HepG2 (cell line): Measurements from ENCODE around the gene TRMT1L. TPM values are rescaled to one million over a fixed set of nuclear protein-coding genes. Genes with fewer than 3 reads are reported as not detected.

Experiments
- ATAC-seq: fragments of 200-7000 bp; cut with Tn5 transposase; 3 replicates; pipeline ENCODE4 v1.9.1; 2020; ENCODE audit warnings: mild to moderate bottlenecking, moderate library complexity
- BruUV-seq: library from RNA; stranded (reverse); fragments of 400-500 nt; replicated peaks from 2 replicates; lab custom pipeline; 2021; lab: Mats Ljungman, UMichigan
- CTCF ChIA-PET: fragments of 300-600 bp; formaldehyde crosslinking; extraction: SDS; loops from one replicate; lab custom pipeline; 2021; ENCODE audit warnings: low total read pairs, inconsistent platforms, low intra/inter-chr PET ratio; lab: Yijun Ruan, JAX
- POLR2A ChIA-PET: fragments of 350-600 bp; sonication (Branson Sonifier 250); formaldehyde crosslinking; loops from one replicate; lab custom pipeline; 2020; ENCODE audit warnings: antibody characterized with exemption, inconsistent platforms; lab: Yijun Ruan, JAX
- DNase-seq: peaks from one replicate; pipeline ENCODE4 v3.0.0-alpha.2; 2015; ENCODE audit warnings: low spot score
- FAIRE-seq: peaks from 3 replicates; lab custom pipeline; 2011; peaks lifted over from hg19 to GRCh38; lab: Jason Lieb, UNC
- H2AFZ ChIP-seq: one replicate; pipeline ENCODE4 v1.6.1; 2011; ENCODE audit warnings: low read length, inconsistent platforms
- H3K27ac ChIP-seq: fragments of 300-600 bp; 3 replicates; pipeline ENCODE4 v1.8.0; 2011; ENCODE audit warnings: mixed run types, mild to moderate bottlenecking, mixed read lengths, low read length, inconsistent platforms; ENCODE audit not compliant: insufficient read depth; ENCODE audit errors: extremely low read length
- H3K27me3 ChIP-seq, 2 experiments: fragments of 200-600 bp in 1 of 2; 2 replicates in 1 of 2; 3 replicates in 1 of 2; pipeline versions ENCODE4 v1.6.0 to v1.8.0; 2011; ENCODE audit warnings: low read length in 2 of 2, mild to moderate bottlenecking in 2 of 2, moderate library complexity in 2 of 2, inconsistent platforms in 1 of 2; ENCODE audit not compliant: insufficient read depth in 2 of 2, control insufficient read depth in 1 of 2
- H3K36me3 ChIP-seq, 2 experiments: fragments of 200-600 bp in 1 of 2; replicated peaks in 1 of 2; 2 replicates in 1 of 2; 3 replicates in 1 of 2; pipeline versions ENCODE4 v1.5.1 to v1.8.0; 2011; ENCODE audit warnings: low read length in 2 of 2, inconsistent platforms in 1 of 2; ENCODE audit not compliant: insufficient read depth in 2 of 2, control insufficient read depth in 1 of 2
- H3K4me1 ChIP-seq: 2 replicates; pipeline ENCODE4 v1.5.1; 2012; ENCODE audit warnings: low read length, inconsistent platforms; ENCODE audit not compliant: insufficient read depth
- H3K4me2 ChIP-seq: 2 replicates; pipeline ENCODE4 v1.6.0; 2011; ENCODE audit warnings: low read depth, low read length, inconsistent platforms
- H3K4me3 ChIP-seq, 3 experiments: fragments of 200-600 bp in 1 of 3; sonication (generic), shearing (Covaris generic) in 1 of 3; replicated peaks in 1 of 3; 2 replicates each; pipeline ENCODE4 v1.5.1; 2011 to 2016; ENCODE audit warnings: low read length in 3 of 3, inconsistent platforms in 2 of 3, low read depth in 2 of 3, mild to moderate bottlenecking in 2 of 3, control low read depth in 1 of 3, mixed read lengths in 1 of 3; ENCODE audit not compliant: insufficient read depth in 1 of 3
- H3K79me2 ChIP-seq: one replicate; pipeline ENCODE4 v1.6.1; 2011; ENCODE audit warnings: low read length, inconsistent platforms; ENCODE audit not compliant: insufficient read depth
- H3K9ac ChIP-seq: 2 replicates; pipeline ENCODE4 v1.6.0; 2011; ENCODE audit warnings: mild to moderate bottlenecking, low read depth, low read length, inconsistent platforms; ENCODE audit not compliant: insufficient read depth
- H3K9me3 ChIP-seq: 2 replicates; pipeline ENCODE4 v1.5.1; 2012; ENCODE audit warnings: mild to moderate bottlenecking, low read length
- H4K20me1 ChIP-seq: 2 replicates; pipeline ENCODE4 v1.6.0; 2011; ENCODE audit warnings: inconsistent platforms, mild to moderate bottlenecking, low read length, moderate library complexity; ENCODE audit not compliant: insufficient read depth
- FLYWCH1 ChIP-seq: sonication (generic); formaldehyde crosslinking; IDR thresholded peaks from 2 replicates; pipeline ENCODE4 v1.8.1; 2023; ENCODE audit warnings: mild to moderate bottlenecking, missing genetic modification reagents
- MXD4 ChIP-seq: IDR thresholded peaks from 2 replicates; pipeline ENCODE4 v1.6.1; 2016; ENCODE audit warnings: mild to moderate bottlenecking, missing biosample characterization, missing genetic modification reagents
- MYC ChIP-seq: sonication (generic); formaldehyde crosslinking; IDR thresholded peaks from 2 replicates; pipeline ENCODE4 v1.9.0; 2021; ENCODE audit warnings: missing genetic modification reagents, borderline replicate concordance
- MZF1 ChIP-seq: sonication (generic); formaldehyde crosslinking; IDR thresholded peaks from 2 replicates; pipeline ENCODE4 v1.8.1; 2023; ENCODE audit warnings: mild to moderate bottlenecking, missing genetic modification reagents, borderline replicate concordance
- PHF5A ChIP-seq: IDR thresholded peaks from one replicate; pipeline ENCODE4 v1.6.1; 2018; ENCODE audit warnings: low read depth, missing genetic modification reagents; ENCODE audit not compliant: unreplicated experiment
- SP4 ChIP-seq: sonication (generic); formaldehyde crosslinking; IDR thresholded peaks from 2 replicates; pipeline ENCODE4 v1.8.1; 2023; ENCODE audit warnings: mild to moderate bottlenecking, missing genetic modification reagents
- SSRP1 ChIP-seq: IDR thresholded peaks from 2 replicates; pipeline ENCODE4 v1.6.1; 2016; ENCODE audit warnings: control low read depth
- ZNF138 ChIP-seq: sonication (generic); formaldehyde crosslinking; IDR thresholded peaks from 2 replicates; pipeline ENCODE4 v1.5.0; 2020; ENCODE audit warnings: mild to moderate bottlenecking, low read depth, missing genetic modification reagents
- ZNF256 ChIP-seq: sonication (generic); formaldehyde crosslinking; conservative IDR thresholded peaks from 2 replicates; pipeline ENCODE4 v1.4.0; 2020; ENCODE audit warnings: missing genetic modification reagents
- ZNF598 ChIP-seq: sonication (generic); formaldehyde crosslinking; IDR thresholded peaks from 2 replicates; pipeline ENCODE4 v1.5.1; 2020; ENCODE audit warnings: mild to moderate bottlenecking, missing genetic modification reagents, borderline replicate concordance
- ZNF850 ChIP-seq: sonication (generic); formaldehyde crosslinking; conservative IDR thresholded peaks from 2 replicates; pipeline ENCODE4 v1.9.0; 2021; ENCODE audit warnings: mild to moderate bottlenecking, missing genetic modification reagents
- WGBS: methylation state at CpG from one replicate; pipeline ENCODE4 v1.1.6; 2017; ENCODE audit warnings: low lambda C conversion rate; 5-methylcytosine and 5-hydroxymethylcytosine counted together
- in situ Hi-C: cut with HindIII; loops from 2 replicates; pipeline ENCODE4 v1.10.0; 2017; ENCODE audit warnings: low pct_unique_long_range_greater_than_20kb; ENCODE audit not compliant: extremely low pct_ligation_motif_present
- intact Hi-C: fragments of 100-400 bp; cut with micrococcal nuclease; formaldehyde crosslinking; loops from one replicate; pipeline ENCODE4 v1.10.0; 2022; ENCODE audit not compliant: unreplicated experiment
- polyA plus RNA-seq, 8 experiments: library from polyadenylated mRNA; depleted of rRNA in 3 of 8; stranded (reverse) in 7 of 8; unstranded in 1 of 8; fragments of >200 nt; fragmentation: Illumina TruSeq in 4 of 8; extraction: Trizol in 4 of 8; gene quantifications; 2 replicates each; pipeline versions ENCODE4 v1.2.1 to v1.2.3, GENCODE V29; 2011 to 2016; ENCODE audit warnings: low read depth in 4 of 8, missing spikeins in 1 of 8, mixed read lengths in 1 of 8; ENCODE audit not compliant: insufficient read depth in 1 of 8
- total RNA-seq, 5 experiments: library from RNA; depleted of rRNA; stranded (reverse); fragments of >200 nt; fragmentation: Illumina TruSeq; extraction: Trizol; gene quantifications; 2 replicates each; pipeline ENCODE4 v1.2.3, GENCODE V29; 2016; ENCODE audit warnings: low read depth in 1 of 5
- TF ChIP-seq, protein P1 (sequence below): sonication (generic); formaldehyde crosslinking; IDR thresholded peaks from 2 replicates; pipeline ENCODE4 v1.4.0; 2020; ENCODE audit warnings: mild to moderate bottlenecking, missing genetic modification reagents
- TF ChIP-seq, protein P2 (sequence below): sonication (generic); formaldehyde crosslinking; IDR thresholded peaks from 2 replicates; pipeline ENCODE4 v1.4.0; 2020; ENCODE audit warnings: mild to moderate bottlenecking, missing genetic modification reagents, borderline replicate concordance
- TF ChIP-seq, protein P3 (sequence below): sonication (generic); formaldehyde crosslinking; IDR thresholded peaks from 2 replicates; pipeline ENCODE4 v1.5.0; 2020; ENCODE audit warnings: mild to moderate bottlenecking, low read depth, missing genetic modification reagents, borderline replicate concordance
- TF ChIP-seq, protein P4 (sequence below): sonication (generic); formaldehyde crosslinking; IDR thresholded peaks from 2 replicates; pipeline ENCODE4 v1.5.1; 2020; ENCODE audit warnings: missing genetic modification reagents, mild to moderate bottlenecking, borderline replicate concordance
- TF ChIP-seq, protein P5 (sequence below): IDR thresholded peaks from 2 replicates; pipeline ENCODE4 v1.6.1; 2016; ENCODE audit warnings: mild to moderate bottlenecking, missing biosample characterization, missing genetic modification reagents

The TRMT1L gene
- total and polyA plus RNA-seq, 2 of the 13 experiments (the other 11 are each of a cell fraction or from before 2014, with no cell fraction given): 17.9 to 19.2 TPM

DNA sequence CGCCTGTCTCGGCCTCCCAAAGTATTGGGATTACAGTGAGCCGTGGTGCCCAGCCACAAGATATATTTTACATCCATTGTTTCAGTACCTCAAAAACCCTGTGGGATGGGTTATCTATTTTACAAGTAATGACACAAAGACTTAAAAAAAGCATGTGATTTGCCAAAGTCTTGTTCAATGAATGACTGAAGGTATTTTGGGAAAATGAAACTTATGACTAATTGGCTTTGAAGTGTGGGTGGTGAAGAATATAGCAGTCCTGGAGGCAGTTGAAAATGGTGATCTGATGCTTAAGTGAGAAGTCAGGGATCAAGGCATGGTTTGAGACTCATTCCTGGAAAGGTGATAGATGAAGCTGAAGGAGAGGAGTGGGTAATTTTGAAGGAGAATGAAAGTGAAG lies 3.2 kb upstream of the TRMT1L start:
- TF ChIP-seq, protein P1, sequence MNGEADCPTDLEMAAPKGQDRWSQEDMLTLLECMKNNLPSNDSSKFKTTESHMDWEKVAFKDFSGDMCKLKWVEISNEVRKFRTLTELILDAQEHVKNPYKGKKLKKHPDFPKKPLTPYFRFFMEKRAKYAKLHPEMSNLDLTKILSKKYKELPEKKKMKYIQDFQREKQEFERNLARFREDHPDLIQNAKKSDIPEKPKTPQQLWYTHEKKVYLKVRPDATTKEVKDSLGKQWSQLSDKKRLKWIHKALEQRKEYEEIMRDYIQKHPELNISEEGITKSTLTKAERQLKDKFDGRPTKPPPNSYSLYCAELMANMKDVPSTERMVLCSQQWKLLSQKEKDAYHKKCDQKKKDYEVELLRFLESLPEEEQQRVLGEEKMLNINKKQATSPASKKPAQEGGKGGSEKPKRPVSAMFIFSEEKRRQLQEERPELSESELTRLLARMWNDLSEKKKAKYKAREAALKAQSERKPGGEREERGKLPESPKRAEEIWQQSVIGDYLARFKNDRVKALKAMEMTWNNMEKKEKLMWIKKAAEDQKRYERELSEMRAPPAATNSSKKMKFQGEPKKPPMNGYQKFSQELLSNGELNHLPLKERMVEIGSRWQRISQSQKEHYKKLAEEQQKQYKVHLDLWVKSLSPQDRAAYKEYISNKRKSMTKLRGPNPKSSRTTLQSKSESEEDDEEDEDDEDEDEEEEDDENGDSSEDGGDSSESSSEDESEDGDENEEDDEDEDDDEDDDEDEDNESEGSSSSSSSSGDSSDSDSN (CRISPR knock-in tag): no peak
- TF ChIP-seq ZNF138 (CRISPR knock-in tag): no peak
- TF ChIP-seq ZNF598 (CRISPR knock-in tag): no peak
- TF ChIP-seq, protein P2, sequence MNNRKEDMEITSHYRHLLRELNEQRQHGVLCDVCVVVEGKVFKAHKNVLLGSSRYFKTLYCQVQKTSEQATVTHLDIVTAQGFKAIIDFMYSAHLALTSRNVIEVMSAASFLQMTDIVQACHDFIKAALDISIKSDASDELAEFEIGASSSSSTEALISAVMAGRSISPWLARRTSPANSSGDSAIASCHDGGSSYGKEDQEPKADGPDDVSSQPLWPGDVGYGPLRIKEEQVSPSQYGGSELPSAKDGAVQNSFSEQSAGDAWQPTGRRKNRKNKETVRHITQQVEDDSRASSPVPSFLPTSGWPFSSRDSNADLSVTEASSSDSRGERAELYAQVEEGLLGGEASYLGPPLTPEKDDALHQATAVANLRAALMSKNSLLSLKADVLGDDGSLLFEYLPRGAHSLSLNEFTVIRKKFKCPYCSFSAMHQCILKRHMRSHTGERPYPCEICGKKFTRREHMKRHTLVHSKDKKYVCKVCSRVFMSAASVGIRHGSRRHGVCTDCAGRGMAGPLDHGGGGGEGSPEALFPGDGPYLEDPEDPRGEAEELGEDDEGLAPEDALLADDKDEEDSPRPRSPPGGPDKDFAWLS: no peak
- TF ChIP-seq, protein P3, sequence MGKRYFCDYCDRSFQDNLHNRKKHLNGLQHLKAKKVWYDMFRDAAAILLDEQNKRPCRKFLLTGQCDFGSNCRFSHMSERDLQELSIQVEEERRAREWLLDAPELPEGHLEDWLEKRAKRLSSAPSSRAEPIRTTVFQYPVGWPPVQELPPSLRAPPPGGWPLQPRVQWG (CRISPR knock-in tag): no peak
- TF ChIP-seq MXD4 (CRISPR knock-in tag): no peak
- no peak for TF ChIP-seq PHF5A
- TF ChIP-seq ZNF256 (CRISPR knock-in tag): no peak
- TF ChIP-seq SP4 (CRISPR knock-in tag): no peak
- TF ChIP-seq, protein P4, sequence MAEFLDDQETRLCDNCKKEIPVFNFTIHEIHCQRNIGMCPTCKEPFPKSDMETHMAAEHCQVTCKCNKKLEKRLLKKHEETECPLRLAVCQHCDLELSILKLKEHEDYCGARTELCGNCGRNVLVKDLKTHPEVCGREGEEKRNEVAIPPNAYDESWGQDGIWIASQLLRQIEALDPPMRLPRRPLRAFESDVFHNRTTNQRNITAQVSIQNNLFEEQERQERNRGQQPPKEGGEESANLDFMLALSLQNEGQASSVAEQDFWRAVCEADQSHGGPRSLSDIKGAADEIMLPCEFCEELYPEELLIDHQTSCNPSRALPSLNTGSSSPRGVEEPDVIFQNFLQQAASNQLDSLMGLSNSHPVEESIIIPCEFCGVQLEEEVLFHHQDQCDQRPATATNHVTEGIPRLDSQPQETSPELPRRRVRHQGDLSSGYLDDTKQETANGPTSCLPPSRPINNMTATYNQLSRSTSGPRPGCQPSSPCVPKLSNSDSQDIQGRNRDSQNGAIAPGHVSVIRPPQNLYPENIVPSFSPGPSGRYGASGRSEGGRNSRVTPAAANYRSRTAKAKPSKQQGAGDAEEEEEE (CRISPR knock-in tag): no peak
- no peak for TF ChIP-seq SSRP1 (CRISPR knock-in tag)
- no peak for TF ChIP-seq ZNF850 (CRISPR knock-in tag)
- TF ChIP-seq, protein P5, sequence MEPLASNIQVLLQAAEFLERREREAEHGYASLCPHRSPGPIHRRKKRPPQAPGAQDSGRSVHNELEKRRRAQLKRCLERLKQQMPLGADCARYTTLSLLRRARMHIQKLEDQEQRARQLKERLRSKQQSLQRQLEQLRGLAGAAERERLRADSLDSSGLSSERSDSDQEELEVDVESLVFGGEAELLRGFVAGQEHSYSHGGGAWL: no peak
- TF ChIP-seq MZF1 (CRISPR knock-in tag): no peak
- TF ChIP-seq MYC (CRISPR knock-in tag): no peak
- TF ChIP-seq FLYWCH1: no peak
- Histone ChIP-seq H3K27me3 (no peaks in the 10 kb centered on the region; a peak in 1 of 5 replicates), H2AFZ (no peak overlapping the region), H3K36me3 (0 out of 5 replicates have a peak, but pooled peaks cover 0 to 2% of the 10 kb centered on the region in 2 experiments), H3K27ac (no peak overlapping the region), H3K9me3 (no peaks in the 10 kb centered on the region), H3K9ac (no peak overlapping the region), H3K4me3 (no peak overlapping the region), H3K4me2 (no peak overlapping the region), H3K79me2 (peaks cover 19% of the 10 kb centered on the region), H4K20me1 (no peaks in the 10 kb centered on the region), H3K4me1 (peaks cover 16% of the 10 kb centered on the region)
- BruUV-seq: no TSS peak
- CTCF ChIA-PET: no interaction called here
- ATAC-seq (no peak), FAIRE-seq (no peak), DNase-seq (no peak)
- in situ Hi-C loops: no loop called here
- POLR2A ChIA-PET: no interaction called here
- WGBS: 96% methylated on average over 3 of the region's 3 CpGs
- intact Hi-C loops: loop anchor here (5.0 kb wide), 1 partner anchor 157 kb away; the partner anchor contains the start of gene IVNS1ABP
